Fibroblast of lung (primary cell): ENCODE data around the gene MYOD1. TPM values are rescaled to one million over a fixed set of nuclear protein-coding genes. Genes with fewer than 3 reads are reported as not detected.
A peak's percentile ranks its signal among the peaks of the same experiment; 100 is the strongest.

Experiments used
- DNase-seq, 2 donors: peaks; one replicate each; pipeline versions ENCODE4 v3.0.0 to v3.0.0-alpha.2; 2010; ENCODE audit warnings: low read depth in 2 of 2
- H2AFZ ChIP-seq: 2 replicates; pipeline ENCODE4 v1.5.1; 2012; ENCODE audit warnings: low read length, control low read depth, inconsistent platforms
- H3K27ac ChIP-seq: 2 replicates; pipeline ENCODE4 v1.5.1; 2011; ENCODE audit warnings: low read length, control low read depth; ENCODE audit not compliant: insufficient read depth
- H3K27me3 ChIP-seq: 2 replicates; pipeline ENCODE4 v1.5.1; 2011; ENCODE audit warnings: mild to moderate bottlenecking, low read length; ENCODE audit not compliant: control insufficient read depth, insufficient read depth
- H3K36me3 ChIP-seq: 2 replicates; pipeline ENCODE4 v1.5.1; 2011; ENCODE audit warnings: low read length; ENCODE audit not compliant: control insufficient read depth, insufficient read depth
- H3K4me1 ChIP-seq: 2 replicates; pipeline ENCODE4 v1.5.1; 2011; ENCODE audit warnings: low read length; ENCODE audit not compliant: control insufficient read depth, insufficient read depth; ENCODE audit errors: extremely low read depth
- H3K4me2 ChIP-seq: 2 replicates; pipeline ENCODE4 v1.5.1; 2011; ENCODE audit warnings: low read length, control low read depth; ENCODE audit not compliant: insufficient read depth; ENCODE audit errors: extremely low read depth
- H3K4me3 ChIP-seq, 4 experiments: fragments of 200-600 bp in 1 of 4; sonication (generic) in 1 of 4; replicated peaks in 1 of 4; 2 replicates each; pipeline ENCODE4 v1.5.1; 2011 to 2016; ENCODE audit warnings: low read length in 4 of 4, low read depth in 3 of 4, mild to moderate bottlenecking in 3 of 4, control low read depth in 2 of 4, inconsistent platforms in 1 of 4, mixed read lengths in 1 of 4; ENCODE audit not compliant: insufficient read depth in 1 of 4; ENCODE audit errors: control extremely low read depth in 1 of 4
- H3K79me2 ChIP-seq: 2 replicates; pipeline ENCODE4 v1.5.1; 2012; ENCODE audit warnings: mild to moderate bottlenecking, low read length, inconsistent platforms; ENCODE audit not compliant: control insufficient read depth, insufficient read depth
- H3K9ac ChIP-seq: 2 replicates; pipeline ENCODE4 v1.5.1; 2011; ENCODE audit warnings: mild to moderate bottlenecking, low read length, control low read depth; ENCODE audit not compliant: insufficient read depth
- H3K9me3 ChIP-seq: 2 replicates; pipeline ENCODE4 v1.5.1; 2012; ENCODE audit warnings: low read depth, low read length; ENCODE audit not compliant: control insufficient read depth, insufficient read depth
- H4K20me1 ChIP-seq: 2 replicates; pipeline ENCODE4 v1.5.1; 2011; ENCODE audit warnings: low read length; ENCODE audit not compliant: control insufficient read depth, insufficient read depth; ENCODE audit errors: extremely low read depth
- CTCF ChIP-seq, 2 donors: IDR thresholded peaks in 1 of 2; conservative IDR thresholded peaks in 1 of 2; 1 replicate in 1 of 2; 2 replicates in 1 of 2; pipeline ENCODE4 v1.5.1; 2011 to 2012; ENCODE audit warnings: low read length in 2 of 2, control low read depth in 1 of 2, inconsistent platforms in 1 of 2, low read depth in 1 of 2, mild to moderate bottlenecking in 1 of 2
- EZH2 ChIP-seq: IDR thresholded peaks from 2 replicates; pipeline ENCODE4 v1.5.1; 2012; ENCODE audit warnings: low read length, control low read depth, mild to moderate bottlenecking; ENCODE audit errors: missing control alignments
- polyA plus RNA-seq, 2 donors: library from polyadenylated mRNA; depleted of rRNA in 1 of 2; stranded (reverse) in 1 of 2; unstranded in 1 of 2; fragments of >200 nt; gene quantifications; 2 replicates each; pipeline ENCODE4 v1.2.1, GENCODE V29; 2011 to 2012; ENCODE audit warnings: missing spikeins in 1 of 2
- total RNA-seq: library from RNA; depleted of rRNA; stranded (reverse); fragments of >200 nt; gene quantifications from 2 replicates; pipeline ENCODE4 v1.2.1, GENCODE V29; 2014

The MYOD1 gene
- total and polyA plus RNA-seq, 2 donors (not counting 1 experiment from before 2014, with no cell fraction given): not detected

GRCh38 chr11:17697175-17697949 lies 22.0 kb upstream of the MYOD1 start:
- Histone ChIP-seq H3K79me2 (no peaks in the 10 kb centered on the region), H3K9ac (no peak overlapping the region), H3K4me1 (no peaks in the 10 kb centered on the region), H3K4me2 (no peak overlapping the region), H3K36me3 (no peaks in the 10 kb centered on the region), H3K9me3 (no peaks in the 10 kb centered on the region), H2AFZ (no peak overlapping the region), H4K20me1 (no peaks in the 10 kb centered on the region), H3K27ac (no peak overlapping the region), H3K4me3 (no peak overlapping the region), H3K27me3 (peaks cover 27% of the 10 kb centered on the region)
- DNase-seq: no peak
- TF ChIP-seq CTCF (conservative IDR thresholded peaks at IDR 0.05 in 1 of 2, IDR thresholded peaks at IDR 0.05 in 1 of 2; ENCODE audit: low read depth in 1 of 2, low read length in 2 of 2): no peak
- no peak for TF ChIP-seq EZH2

- no peak overlapping the region for H3K4me3 ChIP-seq
Observed at GRCh38 chr11:17699147-17700114, 19.9 kb upstream of the MYOD1 start.

More at GRCh38 chr11:17699147-17700114, 19.9 kb upstream of the MYOD1 start:
- no peak overlapping the region for H3K27ac ChIP-seq
- H3K27me3 ChIP-seq: peaks cover 24% of the 10 kb centered on the region
- peak in 1 of 2 donors; percentile 43 for DNase-seq
- no peak for TF ChIP-seq EZH2
- no peak for TF ChIP-seq CTCF (conservative IDR thresholded peaks at IDR 0.05 in 1 of 2, IDR thresholded peaks at IDR 0.05 in 1 of 2; ENCODE audit: low read depth in 1 of 2, low read length in 2 of 2)
- no peaks in the 10 kb centered on the region for H4K20me1 ChIP-seq
- H3K9me3 ChIP-seq: no peaks in the 10 kb centered on the region
- H3K4me2 ChIP-seq: no peak overlapping the region
- no peaks in the 10 kb centered on the region for H3K36me3 ChIP-seq
- no peak overlapping the region for H3K9ac ChIP-seq
- H2AFZ ChIP-seq: no peak overlapping the region
- H3K79me2 ChIP-seq: no peaks in the 10 kb centered on the region
- no peaks in the 10 kb centered on the region for H3K4me1 ChIP-seq
